CD4-positive, CD25-positive, alpha-beta regulatory T cell (primary cell): ENCODE results near the gene ERF. TPM values are rescaled to one million over a fixed set of nuclear protein-coding genes. Genes with fewer than 3 reads are reported as not detected.
A peak's percentile ranks its signal among the peaks of the same experiment; 100 is the strongest.

Source experiments
- ATAC-seq, 2 donors: fragments of 150-1000 bp; cut with Tn5 transposase; one replicate each; pipeline ENCODE4 v1.10.0; 2021; ENCODE audit warnings: low read depth in 2 of 2, moderate number of reproducible peaks in 2 of 2, moderate library complexity in 1 of 2
- DNase-seq, 3 donors: peaks; one replicate each; pipeline versions ENCODE4 v3.0.0 to v3.0.0-alpha.2; 2012 to 2022; ENCODE audit warnings: mixed read lengths in 1 of 3
- H3K27ac ChIP-seq: one replicate; pipeline ENCODE4 v1.7.0; 2013; ENCODE audit warnings: mild to moderate bottlenecking, low read length; ENCODE audit not compliant: insufficient read depth, poor library complexity, severe bottlenecking
- H3K27me3 ChIP-seq: one replicate; pipeline ENCODE4 v1.7.0; 2013; ENCODE audit warnings: low read length; ENCODE audit not compliant: control insufficient read depth, insufficient read depth
- H3K36me3 ChIP-seq: one replicate; pipeline ENCODE4 v1.7.0; 2013; ENCODE audit warnings: mild to moderate bottlenecking, low read length, moderate library complexity; ENCODE audit not compliant: control insufficient read depth, insufficient read depth
- H3K4me1 ChIP-seq: 2 replicates; pipeline ENCODE4 v1.7.0; 2013; ENCODE audit warnings: mild to moderate bottlenecking, low read length; ENCODE audit not compliant: insufficient read depth, control insufficient read depth, poor library complexity, severe bottlenecking
- H3K4me3 ChIP-seq: one replicate; pipeline ENCODE4 v1.7.0; 2013; ENCODE audit warnings: low read depth, mild to moderate bottlenecking, low read length, moderate library complexity
- H3K9me3 ChIP-seq, 2 experiments: 1 replicate in 1 of 2; 2 replicates in 1 of 2; pipeline ENCODE4 v1.7.0; 2013; ENCODE audit warnings: low read length in 2 of 2, mild to moderate bottlenecking in 1 of 2, moderate library complexity in 1 of 2; ENCODE audit not compliant: control insufficient read depth in 2 of 2
- H3K27ac Mint-ChIP-seq, 3 donors: one replicate each; pipeline ENCODE4 v1.8.0; 2020 to 2022; ENCODE audit warnings: mild to moderate bottlenecking in 3 of 3, mixed read lengths in 3 of 3, moderate library complexity in 2 of 3
- H3K27me3 Mint-ChIP-seq: one replicate; pipeline ENCODE4 v1.8.0; 2022; ENCODE audit warnings: mild to moderate bottlenecking, mixed read lengths
- H3K36me3 Mint-ChIP-seq: one replicate; pipeline ENCODE4 v1.8.0; 2020; ENCODE audit warnings: mixed read lengths
- H3K4me1 Mint-ChIP-seq, 4 donors: one replicate each; pipeline ENCODE4 v1.8.0; 2020 to 2022; ENCODE audit warnings: mixed read lengths in 4 of 4, mild to moderate bottlenecking in 1 of 4
- H3K4me3 Mint-ChIP-seq, 4 donors: one replicate each; pipeline ENCODE4 v1.8.0; 2020 to 2022; ENCODE audit warnings: mild to moderate bottlenecking in 4 of 4, mixed read lengths in 4 of 4, moderate library complexity in 3 of 4
- H3K9me3 Mint-ChIP-seq, 7 donors: one replicate each; pipeline ENCODE4 v1.8.0; 2020 to 2022; ENCODE audit warnings: mixed read lengths in 7 of 7, mild to moderate bottlenecking in 3 of 7, moderate library complexity in 2 of 7
- polyA plus RNA-seq, 4 donors: library from polyadenylated mRNA; unstranded; fragments of 300-500 nt; fragmentation: Illumina TruSeq; gene quantifications; one replicate each; pipeline ENCODE4 v1.2.3, GENCODE V29; 2021
- total RNA-seq: library from RNA; stranded (reverse); gene quantifications from one replicate; pipeline ENCODE4 v1.2.3, GENCODE V29; 2022

Gene ERF
- total and polyA plus RNA-seq, 5 donors from 2014 or later, result 1.4 to 96.4 (median 3.8) TPM

GRCh38 chr19:42244347-42245220 lies 10.3 kb downstream of the ERF start:
- Histone ChIP-seq H3K9me3 (no peaks in the 10 kb centered on the region), H3K36me3 (peaks cover 10% of the 10 kb centered on the region), H3K27me3 (no peaks in the 10 kb centered on the region), H3K4me1 (peaks cover 41% of the 10 kb centered on the region), H3K27ac (peak overlapping the region; percentile 89), H3K4me3 (peak overlapping the region; percentile 99)
- no peaks in the 10 kb centered on the region for H3K9me3 Mint-ChIP-seq
- ATAC-seq, result peak; percentile 40 to 44
- peak overlapping the region; percentile 90 to 100 (median 98) for H3K4me3 Mint-ChIP-seq
- H3K27me3 Mint-ChIP-seq, result no peaks in the 10 kb centered on the region
- H3K27ac Mint-ChIP-seq, result peak overlapping the region; percentile 93 to 99 (median 99)
- H3K4me1 Mint-ChIP-seq, result peaks cover 8 to 58% (median 39%) of the 10 kb centered on the region in 4 donors
- H3K36me3 Mint-ChIP-seq, result peaks cover 7% of the 10 kb centered on the region
- peak; percentile 88 to 97 (median 93) for DNase-seq

GRCh38 chr19:42242512-42243409 lies 12.2 kb downstream of the ERF start, which contains the start of gene GSK3A:
TSS of gene GSK3A (minus strand) at chr19:42242602. CDS start at chr19:42242465, 137 bp downstream.
- peaks cover 17% of the 10 kb centered on the region for H3K36me3 ChIP-seq
- Mint-ChIP-seq H3K4me1 (peaks cover 8 to 65% (median 45%) of the 10 kb centered on the region in 4 donors), H3K9me3 (no peaks in the 10 kb centered on the region), H3K36me3 (peaks cover 14% of the 10 kb centered on the region), H3K27me3 (no peaks in the 10 kb centered on the region), H3K4me3 (peak within 1 kb of the TSS; percentile 86 to 100 (median 98)), H3K27ac (peak within 1 kb of the TSS; percentile 93 to 98 (median 97))
- peak within 1 kb of the TSS; percentile 89 for H3K27ac ChIP-seq
- no peaks in the 10 kb centered on the region for H3K27me3 ChIP-seq
- peak within 1 kb of the TSS; percentile 95 for H3K4me3 ChIP-seq
- peaks cover 41% of the 10 kb centered on the region for H3K4me1 ChIP-seq
- peak; percentile 79 to 81 for ATAC-seq
- peak; percentile 95 to 99 (median 98) for DNase-seq
- no peaks in the 10 kb centered on the region for H3K9me3 ChIP-seq

GRCh38 chr19:42242069-42242511 lies 12.8 kb downstream of the ERF start:
- Histone ChIP-seq H3K27me3 (no peaks in the 10 kb centered on the region), H3K4me1 (peaks cover 41% of the 10 kb centered on the region), H3K36me3 (peaks cover 20% of the 10 kb centered on the region), H3K4me3 (peak overlapping the region; percentile 95), H3K27ac (peak overlapping the region; percentile 89), H3K9me3 (no peaks in the 10 kb centered on the region)
- Mint-ChIP-seq H3K9me3 (no peaks in the 10 kb centered on the region), H3K27me3 (no peaks in the 10 kb centered on the region), H3K36me3 (peaks cover 14% of the 10 kb centered on the region), H3K4me3 (peak overlapping the region; percentile 86 to 90 (median 89)), H3K27ac (peak overlapping the region; percentile 60 to 93 (median 90)), H3K4me1 (peaks cover 8 to 65% (median 45%) of the 10 kb centered on the region in 4 donors)
- DNase-seq (peak in 1 of 3 donors; percentile 35), ATAC-seq (no peak)

GRCh38 chr19:42241279-42241678 lies 13.6 kb downstream of the ERF start:
- peaks cover 28% of the 10 kb centered on the region for H3K36me3 ChIP-seq
- Mint-ChIP-seq H3K27me3 (no peaks in the 10 kb centered on the region), H3K9me3 (no peaks in the 10 kb centered on the region), H3K36me3 (peaks cover 19% of the 10 kb centered on the region), H3K4me1 (peaks cover 8 to 63% (median 41%) of the 10 kb centered on the region in 4 donors), H3K4me3 (peak overlapping the region; percentile 80 to 90 (median 89)), H3K27ac (peak overlapping the region; percentile 49 to 90 (median 60))
- DNase-seq (no peak), ATAC-seq (no peak)
- H3K4me1 ChIP-seq, result peaks cover 41% of the 10 kb centered on the region
- no peaks in the 10 kb centered on the region for H3K27me3 ChIP-seq
- H3K4me3 ChIP-seq, result peak overlapping the region; percentile 95
- peak overlapping the region; percentile 89 for H3K27ac ChIP-seq
- H3K9me3 ChIP-seq, result no peaks in the 10 kb centered on the region

GRCh38 chr19:42239544-42240220 lies 15.2 kb downstream of the ERF start:
- H3K4me3 ChIP-seq, result no peak overlapping the region
- Mint-ChIP-seq H3K9me3 (no peaks in the 10 kb centered on the region), H3K4me1 (peaks cover 4 to 60% (median 34%) of the 10 kb centered on the region in 4 donors), H3K27ac (peak overlapping the region; percentile 80 to 85 (median 80)), H3K36me3 (peaks cover 26% of the 10 kb centered on the region), H3K27me3 (no peaks in the 10 kb centered on the region), H3K4me3 (peak overlapping the region in 3 of 4 donors; percentile 67 to 86 (median 68))
- H3K4me1 ChIP-seq, result peaks cover 37% of the 10 kb centered on the region
- H3K27me3 ChIP-seq, result no peaks in the 10 kb centered on the region
- no peaks in the 10 kb centered on the region for H3K9me3 ChIP-seq
- no peak for DNase-seq
- H3K27ac ChIP-seq, result no peak overlapping the region
- H3K36me3 ChIP-seq, result peaks cover 42% of the 10 kb centered on the region
- ATAC-seq, result no peak

- no peak overlapping the region for H3K27ac Mint-ChIP-seq
- H3K9me3 Mint-ChIP-seq, result no peaks in the 10 kb centered on the region
- peaks cover 79% of the 10 kb centered on the region for H3K36me3 ChIP-seq
- ATAC-seq (no peak), DNase-seq (no peak)
- no peaks in the 10 kb centered on the region for H3K9me3 ChIP-seq
- H3K36me3 Mint-ChIP-seq, result peaks cover 28% of the 10 kb centered on the region
- H3K27ac ChIP-seq, result no peak overlapping the region
- no peak overlapping the region for H3K4me3 Mint-ChIP-seq
- H3K27me3 ChIP-seq, result no peaks in the 10 kb centered on the region
- H3K4me1 Mint-ChIP-seq, result peaks cover 0 to 36% (median 16%) of the 10 kb centered on the region in 4 donors
- no peak overlapping the region for H3K4me3 ChIP-seq
- no peaks in the 10 kb centered on the region for H3K27me3 Mint-ChIP-seq
- peaks cover 6% of the 10 kb centered on the region for H3K4me1 ChIP-seq
Measured at GRCh38 chr19:42235181-42235580, 19.7 kb downstream of the ERF start.

GRCh38 chr19:42234364-42234763 lies 20.6 kb downstream of the ERF start:
- Mint-ChIP-seq H3K27ac (no peak overlapping the region), H3K36me3 (peaks cover 25% of the 10 kb centered on the region), H3K9me3 (no peaks in the 10 kb centered on the region), H3K4me1 (peaks cover 0 to 34% (median 8%) of the 10 kb centered on the region in 4 donors), H3K27me3 (no peaks in the 10 kb centered on the region), H3K4me3 (no peak overlapping the region)
- H3K9me3 ChIP-seq, result no peaks in the 10 kb centered on the region
- ATAC-seq, result no peak
- H3K4me3 ChIP-seq, result no peak overlapping the region
- no peak for DNase-seq
- no peaks in the 10 kb centered on the region for H3K4me1 ChIP-seq
- peaks cover 80% of the 10 kb centered on the region for H3K36me3 ChIP-seq
- H3K27ac ChIP-seq, result no peak overlapping the region
- H3K27me3 ChIP-seq, result no peaks in the 10 kb centered on the region
